HG02981 (cell line): Measurements from ENCODE around the gene RSPO3.

Experiments
- ATAC-seq: cut with Tn5 transposase; IDR thresholded peaks from one replicate; pipeline ENCODE4 v1.9.1; 2021; ENCODE audit warnings: mild to moderate bottlenecking, moderate library complexity; ENCODE audit not compliant: unreplicated experiment

The RSPO3 gene

GRCh38 chr6:127110712-127111111 lies 7.8 kb upstream of the RSPO3 start:
- no peak for ATAC-seq

- ATAC-seq = no peak
These were observed 6.9 kb upstream of the RSPO3 start for GRCh38 chr6:127111526-127111925.

DNA sequence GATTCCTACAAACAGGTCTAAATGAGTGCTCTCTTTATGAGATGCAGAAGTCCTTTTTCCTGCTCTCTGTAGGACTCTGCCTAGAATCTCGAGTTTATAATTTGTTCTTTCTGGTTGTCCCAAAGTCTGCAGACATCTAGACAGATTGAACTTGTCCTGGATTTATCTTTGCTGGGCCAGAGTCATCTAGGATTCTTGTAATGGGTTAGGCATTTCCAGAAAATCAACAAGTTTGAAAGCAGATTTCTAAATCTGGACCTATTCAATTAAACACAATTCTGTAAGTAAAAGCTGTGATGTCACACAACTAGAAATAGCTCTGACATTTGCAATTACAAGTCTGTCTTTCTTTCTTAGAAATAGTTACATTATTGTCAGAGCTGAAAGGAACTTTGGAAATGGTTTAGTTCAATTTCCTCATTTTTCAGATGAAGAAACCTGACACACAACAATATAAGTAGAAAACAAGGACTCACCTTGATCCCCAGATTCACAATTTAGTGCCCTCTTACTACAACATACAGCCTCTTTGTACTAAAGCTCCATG lies 4.2 kb upstream of the RSPO3 start:
- ATAC-seq = no peak

GRCh38 chr6:127115084-127115655 lies 3.3 kb upstream of the RSPO3 start:
- no peak for ATAC-seq

- no peak for ATAC-seq
These were observed 2.7 kb upstream of the RSPO3 start for GRCh38 chr6:127115746-127116145.

DNA sequence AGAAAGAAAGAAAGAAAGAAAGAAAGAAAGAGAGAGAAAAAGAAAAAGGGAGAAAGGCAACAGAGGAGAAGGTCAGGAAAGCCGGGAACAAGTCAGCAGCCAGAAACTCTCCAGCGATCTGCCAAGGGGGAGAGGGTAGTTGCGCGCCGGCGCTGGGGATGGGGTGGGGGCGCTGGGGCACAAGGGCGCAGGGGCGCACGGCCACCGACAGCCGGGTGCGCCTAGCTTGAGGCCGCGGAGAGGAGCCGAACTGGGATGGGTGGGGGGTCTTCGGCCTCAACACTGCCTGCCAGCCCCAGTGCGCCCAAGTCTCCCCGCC lies 533 bp upstream of the RSPO3 start:
- ATAC-seq = no peak

GRCh38 chr6:127119102-127120022 lies 891 bp downstream of the RSPO3 start:
- ATAC-seq = peak; percentile 43

DNA sequence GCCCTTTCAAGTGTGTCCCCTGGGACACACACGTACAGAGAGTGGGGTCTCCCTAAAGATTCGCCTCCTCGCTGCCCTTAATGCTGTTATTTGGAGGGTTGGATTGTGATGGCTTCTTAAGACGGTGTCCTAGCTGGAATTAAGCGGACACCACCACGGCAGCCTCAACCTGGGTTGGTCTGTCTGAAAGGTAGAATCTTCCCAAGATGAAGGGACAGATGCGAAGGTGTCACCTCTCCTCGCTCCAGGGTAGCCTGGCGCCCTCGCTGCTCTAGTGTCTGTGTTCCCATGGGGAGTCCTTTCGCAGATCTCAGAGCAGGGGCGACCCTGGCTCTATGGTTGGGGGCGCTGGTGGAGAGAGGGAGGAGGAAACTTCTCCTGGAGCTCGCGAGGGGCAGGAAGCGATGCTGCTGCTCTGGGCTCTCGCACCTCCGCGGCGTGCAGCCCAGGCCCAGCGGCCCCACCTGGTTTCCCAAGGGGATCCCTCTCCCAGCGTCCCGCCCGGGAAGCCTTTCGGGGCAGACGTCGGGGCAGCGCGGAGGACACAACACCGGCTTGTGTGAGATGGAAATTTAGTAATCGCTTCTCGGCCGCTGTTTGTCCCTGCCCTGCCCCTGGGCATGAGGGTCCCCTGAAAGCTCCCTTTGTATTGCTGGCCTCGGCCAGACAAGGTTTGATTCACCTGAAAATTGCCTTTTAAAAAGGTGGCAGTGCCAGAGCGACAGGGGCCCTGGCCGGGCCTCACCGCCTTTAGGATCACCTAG lies 1.7 kb downstream of the RSPO3 start:
- peak; percentile 3 for ATAC-seq

DNA sequence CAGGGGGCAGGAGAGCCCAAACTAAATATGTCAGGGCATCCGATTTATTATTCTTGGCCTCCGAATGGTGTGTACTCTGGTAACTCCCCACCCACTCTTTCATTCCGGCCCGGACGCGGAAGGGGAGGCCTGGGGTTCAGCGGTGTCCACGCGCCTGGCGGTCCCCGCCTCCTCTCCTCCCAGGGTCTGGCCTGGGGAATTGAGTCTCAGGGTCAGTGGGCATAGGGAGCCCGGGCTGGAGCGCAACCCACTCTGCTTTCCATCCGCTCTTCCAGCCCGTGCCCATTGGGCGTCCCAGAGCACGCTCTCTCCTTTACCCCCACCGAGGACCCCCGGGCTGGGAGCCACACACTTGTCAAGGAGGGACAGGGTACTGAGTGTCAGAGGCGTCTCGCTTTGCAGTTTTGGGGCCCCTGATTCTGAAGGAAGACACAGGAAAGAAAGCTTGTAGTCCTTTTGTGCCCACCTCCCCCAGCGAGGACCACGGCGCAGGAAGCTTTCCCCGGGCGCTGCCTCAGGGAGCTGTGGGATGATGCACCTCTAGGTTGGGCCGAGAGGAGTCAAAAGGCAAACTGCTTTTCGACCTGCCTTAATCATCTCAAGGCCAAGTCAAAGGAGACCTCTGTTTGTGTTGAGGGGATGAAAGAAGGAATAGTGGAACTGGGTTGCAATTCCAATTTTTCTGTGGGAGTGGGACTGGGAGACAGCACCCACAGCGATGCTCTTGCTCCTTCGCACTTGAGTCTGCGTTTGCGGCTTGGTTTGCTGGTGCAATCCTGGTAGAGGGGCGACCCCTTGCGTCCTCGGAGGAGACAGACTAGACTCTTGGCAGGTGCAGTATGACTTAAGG lies 2.5 kb downstream of the RSPO3 start:
- ATAC-seq = peak; percentile 79

GRCh38 chr6:127121637-127121960 lies 3.1 kb downstream of the RSPO3 start:
- no peak for ATAC-seq

DNA sequence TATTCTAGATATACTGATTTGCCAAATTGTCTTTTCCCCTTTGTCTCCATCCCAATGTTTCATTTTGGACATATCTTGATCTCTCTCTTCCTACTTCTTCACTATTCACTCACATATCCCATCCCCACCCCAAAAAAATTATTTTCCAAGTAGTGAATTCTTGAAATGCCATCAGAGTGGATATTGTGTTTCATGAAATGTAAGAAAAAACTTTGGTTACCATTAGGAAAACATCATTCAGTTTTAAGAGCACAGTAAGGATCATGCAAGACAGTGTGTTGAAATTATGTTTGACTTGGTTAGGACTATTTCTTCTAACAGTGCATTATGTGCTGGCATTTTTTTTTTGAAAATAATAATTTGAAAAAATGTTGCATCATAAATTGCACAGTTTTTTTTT lies 5.7 kb downstream of the RSPO3 start:
- ATAC-seq = no peak

GRCh38 chr6:127124680-127125079 lies 6.2 kb downstream of the RSPO3 start:
- no peak for ATAC-seq

DNA sequence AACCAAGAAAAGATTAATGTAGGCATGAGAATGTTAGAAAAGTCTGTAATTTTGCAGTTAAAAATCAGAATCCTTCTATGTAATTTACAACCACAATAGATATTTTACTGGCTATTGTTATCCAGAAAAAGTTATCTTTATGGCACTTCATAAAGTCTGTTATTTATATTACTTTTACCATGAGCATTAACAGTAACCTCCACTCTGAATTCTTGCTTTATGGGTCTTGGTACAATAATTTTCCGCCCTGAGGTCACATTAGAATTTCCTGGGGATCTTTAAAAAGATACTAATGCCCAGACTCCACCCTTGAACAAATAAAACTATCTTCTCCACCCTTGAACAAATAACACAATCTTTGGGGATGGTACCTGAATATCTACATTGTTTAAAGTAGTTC lies 9.6 kb downstream of the RSPO3 start:
- no peak for ATAC-seq

GRCh38 chr6:127129251-127129650 lies 10.8 kb downstream of the RSPO3 start:
- no peak for ATAC-seq

DNA sequence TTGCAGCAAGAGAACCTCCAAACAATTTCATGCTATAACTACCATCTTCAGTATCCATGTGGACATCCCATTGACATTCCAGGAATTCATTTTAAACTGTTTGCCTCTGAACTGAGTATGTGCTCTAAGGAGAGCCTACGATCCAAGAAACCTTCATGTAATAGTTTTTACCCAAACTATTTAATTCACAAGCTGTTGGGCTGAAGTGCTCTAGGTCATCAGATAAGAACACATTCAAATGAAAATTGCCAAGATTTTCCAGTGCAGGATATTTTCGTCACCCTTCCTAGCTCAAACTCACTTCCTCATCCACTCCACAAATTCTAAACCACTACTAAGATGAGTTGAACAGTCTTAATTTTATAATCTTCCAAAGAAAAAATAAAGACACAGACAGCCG lies 12.8 kb downstream of the RSPO3 start:
- ATAC-seq = no peak

GRCh38 chr6:127131772-127132376 lies 13.4 kb downstream of the RSPO3 start:
- ATAC-seq = no peak

DNA sequence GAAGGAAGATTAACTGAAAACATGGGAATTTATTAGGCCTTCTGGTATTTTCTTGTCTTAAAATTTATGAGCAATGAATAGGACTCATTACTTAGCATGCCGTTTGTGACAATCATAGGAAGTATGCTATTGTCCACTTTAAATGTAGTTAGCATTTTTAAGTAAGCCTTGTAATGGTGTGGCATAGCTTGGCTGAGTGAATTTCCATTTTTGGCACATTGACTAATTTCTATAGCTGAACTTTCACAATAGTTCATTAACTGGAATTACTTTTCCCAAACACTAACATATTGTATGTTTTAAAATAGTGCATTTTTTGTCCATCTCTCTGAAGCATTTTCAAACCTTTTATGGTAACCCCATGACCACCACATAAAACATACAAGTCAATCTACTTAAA lies 15.7 kb downstream of the RSPO3 start:
- no peak for ATAC-seq

- ATAC-seq = no peak
These were observed 18.3 kb downstream of the RSPO3 start for GRCh38 chr6:127136786-127137185.

DNA sequence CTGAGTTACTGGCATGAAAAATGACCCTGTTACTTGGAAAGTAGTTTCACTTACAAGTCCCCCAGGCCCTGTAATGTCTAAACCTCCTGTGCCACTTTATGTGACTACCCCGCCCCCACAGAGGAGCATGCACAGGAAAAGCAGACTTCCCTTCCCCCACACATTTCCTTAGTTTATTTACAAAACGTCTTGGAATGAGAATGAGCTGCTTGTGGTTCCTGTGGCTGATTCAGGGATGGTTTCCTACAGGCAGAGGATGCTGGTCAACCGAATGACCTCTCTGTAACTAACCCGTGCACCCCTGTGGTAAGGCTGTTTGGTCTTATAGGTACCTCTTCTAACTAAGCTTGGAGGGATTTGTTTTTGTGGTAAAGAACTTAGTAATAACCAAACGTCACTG lies 28.5 kb downstream of the RSPO3 start:
- no peak for ATAC-seq

DNA sequence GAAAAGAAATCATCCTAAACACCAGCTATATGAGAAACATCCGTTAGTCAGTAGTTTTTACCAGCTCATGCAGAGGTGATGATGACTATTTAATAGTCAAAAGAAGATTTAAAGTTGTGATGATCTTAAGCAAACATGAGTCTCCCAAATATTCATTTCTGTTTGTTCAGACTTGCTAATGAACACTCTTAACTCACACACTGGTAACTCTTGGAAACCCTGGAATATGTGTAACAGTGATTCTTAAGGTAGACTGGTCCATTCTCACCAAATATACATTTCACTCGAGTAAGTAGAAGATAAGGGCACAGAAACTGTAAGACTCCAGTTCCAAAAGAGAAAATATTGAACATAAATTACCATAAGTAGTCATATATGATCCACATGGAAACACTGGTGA lies 29.1 kb downstream of the RSPO3 start:
- ATAC-seq = no peak
